ENCODE results near the gene TOMM20L.

DNA sequence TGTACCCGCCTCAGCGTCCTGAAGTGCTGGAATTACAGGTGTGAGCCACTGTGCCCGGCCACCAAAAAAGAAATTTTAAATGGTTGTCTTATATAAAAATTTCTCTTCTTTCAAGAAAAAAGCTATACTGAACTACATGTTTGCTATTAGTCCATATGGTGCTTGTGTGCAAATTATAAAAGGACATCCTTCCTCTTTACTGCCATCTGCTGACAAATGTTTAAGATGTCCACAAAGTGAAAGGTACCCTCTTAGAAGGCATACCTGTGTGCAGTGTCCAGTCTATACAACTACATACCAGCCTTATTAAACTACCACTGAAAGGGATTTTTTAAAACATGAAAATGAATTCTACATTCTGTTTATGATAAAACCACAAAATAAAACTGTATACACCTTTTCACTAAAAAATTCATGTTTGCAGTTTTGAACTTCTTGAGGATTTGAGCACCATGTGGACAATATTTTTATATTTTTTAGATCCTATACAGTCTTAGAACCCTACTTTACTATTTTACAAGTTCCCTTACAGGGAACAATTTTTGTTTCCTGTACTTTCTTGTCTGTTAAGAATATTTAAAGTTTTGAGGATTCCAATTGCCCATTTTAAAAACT is 32.8 kb upstream of the TOMM20L start:
- TF ChIP-seq GATA2 (IDR thresholded peaks at IDR 0.05; ENCODE audit: low read depth, low read length) (no peak), GATA3 (IDR thresholded peaks at IDR 0.05; ENCODE audit: low read depth, low read length) (no peak)
